ENCODE results near the gene MAP3K3. TPM values are rescaled to one million over a fixed set of nuclear protein-coding genes. Genes with fewer than 3 reads are reported as not detected.
A peak's percentile ranks its signal among the peaks of the same experiment; 100 is the strongest.

The MAP3K3 gene
- total RNA-seq, 1 experiment from 2014 or later, result 24.3 TPM

GRCh38 chr17:63699638-63700527 is 77.7 kb downstream of the MAP3K3 start, which contains the start of gene LIMD2:
Gene LIMD2 (minus strand): TSS chr17:63700125. CDS start chr17:63699298, 827 bp downstream.
- no peaks in the 10 kb centered on the region for H4K20me1 ChIP-seq (ENCODE audit: control insufficient read depth, insufficient read depth, insufficient read length)
- no peak within 1 kb of the TSS for H2BK20ac ChIP-seq (ENCODE audit: low read depth, low read length, poor library complexity, severe bottlenecking)
- Mint-ChIP-seq H3K4me1 (peaks cover 38 to 41% of the 10 kb centered on the region in 2 experiments), H3K27me3 (ENCODE audit: low read depth) (peaks cover 5% of the 10 kb centered on the region), H3K27ac (no peak within 1 kb of the TSS), H3K36me3 (ENCODE audit: insufficient read depth in 1 of 3, low read depth in 3 of 3) (peaks cover 4 to 40% (median 14%) of the 10 kb centered on the region in 3 experiments), H3K4me3 (peak within 1 kb of the TSS; percentile 74 to 82), H3K9me3 (no peaks in the 10 kb centered on the region)
- DNase-seq, result peak; percentile 85
- no peak within 1 kb of the TSS for H4K8ac ChIP-seq (replicated peaks; ENCODE audit: insufficient read length, low read depth, low read length)
- H4K5ac ChIP-seq (ENCODE audit: insufficient read length, low read depth, low read length), result no peak within 1 kb of the TSS
- peak within 1 kb of the TSS; percentile 39 for H3K9ac ChIP-seq (ENCODE audit: extremely low read depth, insufficient read length, low read length)
- H3K23me2 ChIP-seq (ENCODE audit: insufficient read length, low read depth, low read length, poor library complexity, severe bottlenecking), result peaks cover 20% of the 10 kb centered on the region
- peak within 1 kb of the TSS; percentile 96 for H3K14ac ChIP-seq (ENCODE audit: insufficient read depth, low read length)
- no peaks in the 10 kb centered on the region for H3K27me3 ChIP-seq (ENCODE audit: insufficient read depth, low read length)
- no peak within 1 kb of the TSS for H2BK120ac ChIP-seq (ENCODE audit: low read depth, low read length, poor library complexity, severe bottlenecking)
- no peak within 1 kb of the TSS; the same call in 1 of the 2 replicates for H3K4ac ChIP-seq (ENCODE audit: low read depth, low read length)
- H3K79me2 ChIP-seq (ENCODE audit: insufficient read depth, low read length), result no peaks in the 10 kb centered on the region
- no CpG with 5 or more reads among the region's 133 CpGs for WGBS (ENCODE audit: extremely low coverage, insufficient read length, low lambda C conversion rate)
- no peak within 1 kb of the TSS for H2BK15ac ChIP-seq (ENCODE audit: low read depth, low read length)
- H2AFZ ChIP-seq (ENCODE audit: low read length), result no peak within 1 kb of the TSS
- no peak within 1 kb of the TSS for H3K56ac ChIP-seq (ENCODE audit: insufficient read length, low read depth, low read length)
- H3K18ac ChIP-seq (ENCODE audit: insufficient read length, low read depth, low read length), result peak within 1 kb of the TSS; percentile 65
- no peak within 1 kb of the TSS for H2AK5ac ChIP-seq (ENCODE audit: insufficient read length, low read length)
- no peaks in the 10 kb centered on the region for H3K79me1 ChIP-seq (ENCODE audit: insufficient read depth, low read depth, low read length, poor library complexity, severe bottlenecking)
- H2BK5ac ChIP-seq (ENCODE audit: insufficient read length, low read length), result no peak within 1 kb of the TSS
- H4K91ac ChIP-seq (ENCODE audit: insufficient read length, low read depth, low read length), result no peak within 1 kb of the TSS
- H3K27ac ChIP-seq (ENCODE audit: insufficient read length, low read depth, low read length), result no peak within 1 kb of the TSS
- peak within 1 kb of the TSS; percentile 54 for H3K4me2 ChIP-seq (ENCODE audit: insufficient read depth, insufficient read length, low read length)
- H3K23ac ChIP-seq (ENCODE audit: insufficient read length, low read depth, low read length), result no peak within 1 kb of the TSS
- no peaks in the 10 kb centered on the region for H3K9me3 ChIP-seq (ENCODE audit: control insufficient read depth, low read depth, low read length)
- H3T11ph ChIP-seq (ENCODE audit: low read length), result no peak within 1 kb of the TSS
- H2BK12ac ChIP-seq (ENCODE audit: insufficient read length, low read depth, low read length), result no peak within 1 kb of the TSS
- no peak for TF ChIP-seq CTCF (conservative IDR thresholded peaks at IDR 0.05)
- H3K4me1 ChIP-seq (ENCODE audit: insufficient read depth, low read length), result no peaks in the 10 kb centered on the region; the same call in 1 of the 2 replicates
